Coronary artery (tissue), 2 donors: ENCODE data around the gene TIMP3.

Experiments
- DNase-seq: peaks from one replicate; pipeline ENCODE4 v3.0.0-alpha.2; 2017; ENCODE audit warnings: low spot score
- H3K27ac ChIP-seq, 2 donors: fragments of 200-600 bp; sonication (generic); one replicate each; pipeline ENCODE4 v1.5.1; 2016 to 2019
- H3K4me3 ChIP-seq: fragments of 200-600 bp; sonication (generic); 2 replicates; pipeline ENCODE4 v1.5.1; 2016; ENCODE audit warnings: mild to moderate bottlenecking, moderate library complexity
- TF ChIP-seq, protein P1 (sequence below): fragments of 200-600 bp; sonication (generic); IDR thresholded peaks from one replicate; pipeline ENCODE4 v1.5.1; 2019; ENCODE audit warnings: antibody characterized with exemption

Gene TIMP3

DNA sequence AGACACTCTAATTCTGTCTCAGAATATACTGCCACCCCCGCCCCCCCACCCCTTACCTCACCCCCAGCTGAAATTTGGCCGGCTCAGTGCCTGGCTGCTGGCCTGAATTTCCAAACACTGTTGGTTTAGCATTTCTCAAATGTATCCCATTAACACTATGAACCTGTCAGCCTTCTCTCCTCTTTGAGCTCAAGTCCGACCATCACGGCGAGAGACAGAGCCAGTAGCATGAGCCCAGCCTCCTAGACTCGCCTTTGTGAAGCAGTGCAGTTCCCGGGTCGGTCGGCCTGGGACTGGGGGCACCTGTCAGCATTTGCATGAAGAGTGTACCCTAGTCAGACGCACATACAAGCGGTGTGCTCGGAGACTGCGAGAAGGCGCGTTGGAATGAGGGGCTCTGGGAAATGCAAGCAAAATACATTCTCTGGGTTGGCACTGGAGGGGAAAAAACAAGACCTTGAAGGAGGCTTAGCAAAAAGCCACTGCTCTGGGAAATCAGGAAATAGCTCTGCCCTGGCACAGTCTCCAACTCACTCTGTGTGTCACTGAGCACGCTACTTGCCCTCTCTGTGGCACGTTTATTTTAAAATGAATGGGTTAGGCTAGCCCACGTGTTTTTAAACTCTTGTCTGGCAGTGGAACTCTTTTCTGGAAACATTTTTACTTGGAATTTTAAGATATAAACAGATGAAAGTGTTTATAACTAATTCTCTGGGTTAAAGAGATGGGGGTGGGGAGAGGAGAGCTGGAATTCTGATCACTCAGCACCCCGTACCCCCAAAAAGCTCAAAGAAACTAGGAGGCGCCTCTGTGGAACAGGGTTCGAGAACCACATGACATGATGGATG is 108.3 kb downstream of the TIMP3 start:
- H3K27ac ChIP-seq = no peak overlapping the region
- no peak for DNase-seq
- TF ChIP-seq, protein P1, sequence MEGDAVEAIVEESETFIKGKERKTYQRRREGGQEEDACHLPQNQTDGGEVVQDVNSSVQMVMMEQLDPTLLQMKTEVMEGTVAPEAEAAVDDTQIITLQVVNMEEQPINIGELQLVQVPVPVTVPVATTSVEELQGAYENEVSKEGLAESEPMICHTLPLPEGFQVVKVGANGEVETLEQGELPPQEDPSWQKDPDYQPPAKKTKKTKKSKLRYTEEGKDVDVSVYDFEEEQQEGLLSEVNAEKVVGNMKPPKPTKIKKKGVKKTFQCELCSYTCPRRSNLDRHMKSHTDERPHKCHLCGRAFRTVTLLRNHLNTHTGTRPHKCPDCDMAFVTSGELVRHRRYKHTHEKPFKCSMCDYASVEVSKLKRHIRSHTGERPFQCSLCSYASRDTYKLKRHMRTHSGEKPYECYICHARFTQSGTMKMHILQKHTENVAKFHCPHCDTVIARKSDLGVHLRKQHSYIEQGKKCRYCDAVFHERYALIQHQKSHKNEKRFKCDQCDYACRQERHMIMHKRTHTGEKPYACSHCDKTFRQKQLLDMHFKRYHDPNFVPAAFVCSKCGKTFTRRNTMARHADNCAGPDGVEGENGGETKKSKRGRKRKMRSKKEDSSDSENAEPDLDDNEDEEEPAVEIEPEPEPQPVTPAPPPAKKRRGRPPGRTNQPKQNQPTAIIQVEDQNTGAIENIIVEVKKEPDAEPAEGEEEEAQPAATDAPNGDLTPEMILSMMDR = no peak
- no peak overlapping the region for H3K4me3 ChIP-seq

- TF ChIP-seq, protein P1 = no peak
- no peak overlapping the region for H3K4me3 ChIP-seq
- H3K27ac ChIP-seq = no peak overlapping the region
- DNase-seq = no peak
Measured at GRCh38 chr22:32910429-32910772, 108.9 kb downstream of the TIMP3 start.

DNA sequence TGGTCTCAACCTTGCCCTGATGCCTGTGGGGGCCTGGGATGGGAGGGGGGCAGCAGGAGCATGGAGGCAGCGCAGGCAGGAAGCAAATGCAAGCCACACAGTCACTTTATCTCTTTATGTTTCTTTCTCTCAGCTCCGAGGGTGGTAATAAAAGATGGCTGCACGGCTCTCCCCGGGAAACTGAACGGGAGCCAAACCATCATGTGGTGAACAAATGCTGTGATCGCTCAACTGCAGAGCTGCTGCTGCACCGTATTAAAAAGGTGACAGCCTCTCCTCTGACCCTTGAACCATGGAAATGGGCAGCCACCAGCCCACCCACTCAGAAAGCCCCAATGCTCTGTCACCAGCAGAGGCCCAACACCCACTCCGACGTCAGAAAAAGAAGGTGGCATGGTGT is 110.0 kb downstream of the TIMP3 start:
- no peak overlapping the region for H3K27ac ChIP-seq
- TF ChIP-seq, protein P1 = no peak
- no peak for DNase-seq
- no peak overlapping the region for H3K4me3 ChIP-seq
